ENCODE data around the gene CLDN19.
A peak's percentile ranks its signal among the peaks of the same experiment; 100 is the strongest.

CLDN19 gene

DNA sequence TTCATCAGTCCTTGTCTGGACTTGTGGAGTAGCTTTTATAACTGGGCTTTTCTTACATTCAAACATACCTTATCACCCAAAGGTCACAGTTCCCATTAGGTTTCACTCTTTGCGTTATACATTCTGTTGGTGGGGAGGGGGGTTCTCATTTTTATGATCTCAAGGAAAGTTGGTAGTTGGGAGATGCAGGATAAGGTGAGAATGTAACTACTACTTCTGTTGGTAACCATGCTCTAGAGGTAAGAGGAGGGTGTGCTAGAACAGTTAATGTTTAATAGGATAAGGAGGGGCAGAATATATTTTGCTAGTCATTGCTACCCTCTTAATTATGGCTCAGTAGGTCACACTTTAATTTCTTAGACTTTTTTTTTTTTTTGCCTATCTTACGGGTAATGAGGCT is 47.1 kb downstream of the CLDN19 start:
- no peak for DNase-seq

DNA sequence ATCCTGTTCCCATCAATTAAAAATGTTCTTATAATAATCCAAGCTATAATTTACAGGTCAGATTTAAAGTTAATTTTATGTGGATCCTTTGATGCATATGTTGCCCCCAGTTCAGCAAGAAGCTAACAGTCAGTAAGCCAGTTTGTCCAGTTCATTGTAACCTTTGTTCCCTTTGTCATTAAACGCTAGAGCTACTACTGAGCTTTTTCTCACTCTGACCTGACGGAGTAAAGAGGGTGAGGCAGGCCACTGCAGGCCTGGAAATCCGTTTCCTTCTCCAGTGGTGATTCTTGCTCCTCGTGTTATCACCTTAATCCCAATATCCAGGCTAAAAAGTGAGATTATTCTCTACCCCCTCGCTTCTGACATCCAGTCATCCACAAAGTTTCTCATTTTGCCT is 47.6 kb downstream of the CLDN19 start:
- no peak for DNase-seq

DNA sequence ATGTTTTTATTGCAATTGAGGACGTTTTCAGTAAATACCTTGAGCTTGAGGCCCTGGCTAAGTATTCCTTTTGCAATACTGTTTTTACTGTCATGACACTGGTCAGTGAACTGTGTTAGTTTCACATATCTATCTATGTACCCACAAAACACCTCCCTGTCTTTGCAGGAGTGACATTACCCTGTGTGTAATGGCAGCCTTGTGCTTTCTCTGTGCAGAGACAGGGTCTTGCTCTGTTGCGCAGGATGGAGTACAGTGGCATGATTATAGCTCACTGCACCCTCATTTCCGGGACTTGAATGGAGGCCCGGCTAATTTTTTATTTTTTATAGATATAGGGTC is 48.9 kb downstream of the CLDN19 start:
- DNase-seq, result no peak

DNA sequence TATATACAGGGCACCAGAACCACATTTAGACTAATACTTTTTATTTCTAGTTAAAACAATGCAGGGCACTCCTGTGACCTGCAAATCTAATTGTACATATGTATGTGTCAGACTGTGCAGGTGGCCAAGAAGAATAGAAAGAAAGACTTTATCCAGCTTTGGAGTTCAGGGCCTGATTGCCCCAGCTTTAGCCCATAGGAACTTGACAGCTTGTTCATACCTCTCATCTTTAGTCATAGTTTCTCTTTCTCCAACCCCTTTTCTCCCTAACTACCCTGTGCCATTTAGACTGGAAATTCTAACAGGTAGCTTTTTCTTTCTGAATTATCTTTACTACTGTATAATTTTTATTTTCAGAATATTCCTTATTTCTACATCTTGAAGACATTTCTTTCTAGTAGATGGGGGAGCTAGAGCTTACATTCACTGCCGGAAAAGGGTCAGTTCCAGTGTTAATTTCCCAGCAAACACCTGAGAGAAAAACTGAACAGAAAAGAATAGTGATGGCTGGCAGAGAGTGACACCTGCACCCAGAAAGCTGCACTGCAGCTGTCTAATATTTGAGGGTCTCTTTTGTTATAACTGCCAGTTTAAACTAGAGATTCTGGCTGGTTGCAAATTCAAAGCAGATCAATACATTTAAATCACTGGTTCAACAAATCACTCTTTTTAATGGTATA is 49.4 kb downstream of the CLDN19 start:
- peak; percentile 30 for DNase-seq

DNA sequence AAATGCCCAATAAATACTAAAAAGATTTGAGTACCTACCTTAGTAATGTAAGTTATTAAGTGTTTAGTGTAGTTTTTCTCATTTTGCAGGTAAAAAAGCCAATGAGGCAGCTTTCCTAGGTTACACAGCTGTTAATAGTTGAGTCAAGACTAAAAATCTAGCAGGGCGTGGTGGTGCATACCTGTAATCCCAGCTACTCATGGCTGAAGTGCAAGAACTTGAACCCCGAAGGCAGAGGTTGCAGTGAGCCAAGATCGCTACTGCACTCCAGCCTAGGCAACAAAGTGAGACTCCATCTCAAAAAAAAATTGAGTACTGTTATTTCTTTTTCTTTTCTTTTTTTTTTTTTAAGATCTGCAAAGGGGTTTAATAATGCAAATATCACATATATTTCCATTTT is 50.1 kb downstream of the CLDN19 start:
- no peak for DNase-seq

DNA sequence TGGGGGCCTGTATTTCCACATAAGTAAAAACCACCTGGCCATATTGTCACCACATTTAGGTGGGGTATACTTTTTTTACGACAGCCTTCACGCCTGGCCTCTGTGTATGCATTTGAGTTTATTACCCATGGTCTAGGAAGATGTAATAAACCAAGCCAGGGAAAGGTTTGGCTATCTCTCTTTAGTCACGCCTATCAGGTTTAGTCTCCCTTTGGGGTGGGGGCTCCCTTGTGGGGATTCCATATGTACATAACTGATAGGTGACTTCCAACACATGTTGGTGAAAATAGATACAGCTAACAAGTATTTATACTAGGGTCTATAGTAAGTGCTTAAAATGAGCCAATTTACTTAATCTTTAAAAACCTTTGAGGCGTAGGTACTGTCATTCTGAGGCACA is 53.6 kb downstream of the CLDN19 start:
- no peak for DNase-seq

DNA sequence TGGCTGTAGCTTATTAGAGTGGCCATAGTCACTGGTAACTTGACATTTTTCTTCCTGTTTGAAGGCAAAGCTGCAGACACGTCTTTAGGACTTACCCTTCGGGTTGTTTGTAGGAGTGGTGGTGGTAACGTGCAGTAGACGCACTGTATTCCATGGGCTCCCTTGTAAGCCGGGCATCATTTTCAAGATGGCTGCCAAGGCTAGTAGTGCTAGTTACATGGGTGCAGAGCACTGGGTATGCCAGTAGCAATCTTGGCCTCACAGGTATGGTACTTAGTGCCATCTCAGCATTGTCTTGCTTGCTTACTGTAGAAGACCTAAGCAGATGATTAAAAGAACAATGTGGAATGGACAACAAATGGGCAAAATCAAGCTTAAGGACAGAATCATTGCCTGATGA is 55.9 kb downstream of the CLDN19 start:
- peak; percentile 60 for DNase-seq

Measured in activated CD4-positive, alpha-beta T cell treated with anti-CD3 and anti-CD28 coated beads, Interleukin-2, Interleukin-6, amounts not matched to agents 100 ng/mL and 50 ng/mL, durations not matched to agents 16 hours and 8 hours (primary cell).